Measurements from ENCODE around the gene TEAD2. TPM values are rescaled to one million over a fixed set of nuclear protein-coding genes. Genes with fewer than 3 reads are reported as not detected.

TEAD2 gene
- total and polyA plus RNA-seq, 2 of the 13 experiments (the other 11 are each of a cell fraction or from before 2014, with no cell fraction given): 10.8 to 12.5 TPM

- H3K79me2 ChIP-seq (ENCODE audit: insufficient read depth, low read length): no peaks in the 10 kb centered on the region
- no peaks in the 10 kb centered on the region for H4K20me1 ChIP-seq (ENCODE audit: insufficient read depth, low read length)
- CTCF ChIA-PET (ENCODE audit: low intra/inter-chr PET ratio, low total read pairs): no interaction called here
- no peak overlapping the region for H3K4me3 ChIP-seq (replicated peaks in 1 of 3; ENCODE audit: insufficient read depth in 1 of 3, low read depth in 2 of 3, low read length in 3 of 3)
- TF ChIP-seq SIN3A (IDR thresholded peaks at IDR 0.05; ENCODE audit: borderline replicate concordance, low read depth, low read length) (no peak), CREBL2 (CRISPR knock-in tag; IDR thresholded peaks at IDR 0.05; ENCODE audit: borderline replicate concordance) (no peak), ZNF546 (CRISPR knock-in tag; conservative IDR thresholded peaks at IDR 0.05) (no peak), MYPOP (CRISPR knock-in tag; IDR thresholded peaks at IDR 0.05) (no peak), ZNF10 (CRISPR knock-in tag; IDR thresholded peaks at IDR 0.05; ENCODE audit: borderline replicate concordance, low read depth) (no peak), PHB2 (IDR thresholded peaks at IDR 0.05; ENCODE audit: partially characterized antibody) (no peak), ZFP90 (CRISPR knock-in tag; IDR thresholded peaks at IDR 0.05; ENCODE audit: borderline replicate concordance) (no peak), ZMYM2 (CRISPR knock-in tag; IDR thresholded peaks at IDR 0.05) (no peak), PITX1 (CRISPR knock-in tag; IDR thresholded peaks at IDR 0.05) (no peak), GPBP1L1 (CRISPR knock-in tag; IDR thresholded peaks at IDR 0.05) (no peak), RARG (CRISPR knock-in tag; IDR thresholded peaks at IDR 0.05; ENCODE audit: low read depth) (no peak), ZEB1 (IDR thresholded peaks at IDR 0.05; ENCODE audit: insufficient replicate concordance, low read depth) (no peak), ZFAT (CRISPR knock-in tag; conservative IDR thresholded peaks at IDR 0.05) (no peak), MAZ (IDR thresholded peaks at IDR 0.05; ENCODE audit: borderline replicate concordance, low read depth, low read length) (no peak), MAZ (CRISPR knock-in tag; IDR thresholded peaks at IDR 0.05; ENCODE audit: low read depth) (no peak)
- POLR2A ChIA-PET: no interaction called here
- WGBS (ENCODE audit: low lambda C conversion rate): 65% methylated on average over 5 of the region's 5 CpGs
- no peaks in the 10 kb centered on the region for H3K9me3 ChIP-seq (ENCODE audit: low read length)
- no peaks in the 10 kb centered on the region for H3K36me3 ChIP-seq (replicated peaks in 1 of 2; ENCODE audit: control insufficient read depth in 1 of 2, insufficient read depth in 2 of 2, low read length in 2 of 2)
- DNase-seq (ENCODE audit: low spot score): no peak
- H3K9ac ChIP-seq (ENCODE audit: insufficient read depth, low read depth, low read length): no peak overlapping the region
- no peaks in the 10 kb centered on the region for H3K27me3 ChIP-seq (ENCODE audit: control insufficient read depth in 1 of 2, insufficient read depth in 2 of 2, low read length in 2 of 2)
- in situ Hi-C loops (cut with HindIII; ENCODE audit: extremely low pct_ligation_motif_present, low pct_unique_long_range_greater_than_20kb): no loop called here
- H3K4me1 ChIP-seq (ENCODE audit: insufficient read depth, low read length): no peaks in the 10 kb centered on the region
- ATAC-seq: no peak; the same call in 2 of the 3 replicates
- intact Hi-C loops (cut with micrococcal nuclease; ENCODE audit: unreplicated experiment): no loop called here
- H3K27ac ChIP-seq (ENCODE audit: extremely low read length, insufficient read depth, low read length): no peak overlapping the region
- FAIRE-seq: no peak
- no peak overlapping the region for H3K4me2 ChIP-seq (ENCODE audit: low read depth, low read length)
- H2AFZ ChIP-seq (ENCODE audit: low read length): no peak overlapping the region
- BruUV-seq (replicated peaks): no TSS peak
Observed at GRCh38 chr19:49301866-49302252, 60.4 kb downstream of the TEAD2 start.

Data from HepG2 (cell line).